ES-I3 (cell line): ENCODE measurements around the gene SAPCD2.
A peak's percentile ranks its signal among the peaks of the same experiment; 100 is the strongest.

Source experiments
- H3K36me3 ChIP-seq: 2 replicates; pipeline ENCODE4 v1.6.1; 2013; ENCODE audit warnings: mild to moderate bottlenecking, low read length, control low read depth, moderate library complexity; ENCODE audit not compliant: insufficient read depth
- H3K4me1 ChIP-seq: 2 replicates; pipeline ENCODE4 v1.6.1; 2013; ENCODE audit warnings: mild to moderate bottlenecking, control low read depth, low read length; ENCODE audit not compliant: insufficient read depth
- H3K9ac ChIP-seq: 2 replicates; pipeline ENCODE4 v1.6.1; 2013; ENCODE audit warnings: low read depth, mild to moderate bottlenecking, low read length, moderate library complexity
- H3K9me3 ChIP-seq: 2 replicates; pipeline ENCODE4 v1.6.1; 2013; ENCODE audit warnings: mild to moderate bottlenecking, low read length, moderate library complexity; ENCODE audit not compliant: control insufficient read depth, insufficient read depth

The SAPCD2 gene

DNA sequence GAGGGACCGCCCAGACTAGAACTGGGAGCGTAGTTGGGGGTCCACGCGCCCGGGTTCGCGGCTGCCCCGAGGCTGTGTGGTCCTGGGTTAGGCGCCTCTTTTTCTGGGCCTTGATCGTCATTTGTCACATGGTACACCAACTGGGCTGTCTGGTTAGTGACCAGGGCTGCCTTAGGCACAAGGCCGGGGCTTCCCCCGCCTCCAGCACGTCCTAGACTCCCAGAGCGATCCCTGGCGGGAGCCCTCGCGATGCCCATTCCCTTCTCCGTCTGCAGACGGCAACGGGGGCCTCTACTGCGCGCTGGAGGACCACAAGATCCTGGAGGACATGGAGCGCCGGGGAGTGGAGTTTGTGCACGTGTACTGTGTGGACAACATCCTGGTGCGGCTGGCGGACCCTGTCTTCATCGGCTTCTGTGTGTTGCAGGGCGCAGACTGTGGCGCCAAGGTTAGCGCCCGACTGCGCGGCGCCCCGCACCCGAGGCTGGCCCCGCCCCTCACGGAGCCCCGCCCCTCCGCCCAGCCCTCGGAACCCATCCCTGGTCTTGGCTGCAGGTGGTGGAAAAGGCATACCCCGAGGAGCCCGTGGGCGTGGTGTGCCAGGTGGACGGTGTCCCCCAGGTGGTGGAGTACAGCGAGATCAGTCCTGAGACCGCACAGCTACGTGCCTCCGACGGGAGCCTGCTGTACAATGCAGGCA is 8.5 kb upstream of the SAPCD2 start:
- Histone ChIP-seq H3K4me1 (peaks cover 17% of the 10 kb centered on the region), H3K9ac (peak overlapping the region; percentile 64; the same call in 1 of the 2 replicates), H3K36me3 (no peaks in the 10 kb centered on the region; the same call in 1 of the 2 replicates), H3K9me3 (no peaks in the 10 kb centered on the region)

DNA sequence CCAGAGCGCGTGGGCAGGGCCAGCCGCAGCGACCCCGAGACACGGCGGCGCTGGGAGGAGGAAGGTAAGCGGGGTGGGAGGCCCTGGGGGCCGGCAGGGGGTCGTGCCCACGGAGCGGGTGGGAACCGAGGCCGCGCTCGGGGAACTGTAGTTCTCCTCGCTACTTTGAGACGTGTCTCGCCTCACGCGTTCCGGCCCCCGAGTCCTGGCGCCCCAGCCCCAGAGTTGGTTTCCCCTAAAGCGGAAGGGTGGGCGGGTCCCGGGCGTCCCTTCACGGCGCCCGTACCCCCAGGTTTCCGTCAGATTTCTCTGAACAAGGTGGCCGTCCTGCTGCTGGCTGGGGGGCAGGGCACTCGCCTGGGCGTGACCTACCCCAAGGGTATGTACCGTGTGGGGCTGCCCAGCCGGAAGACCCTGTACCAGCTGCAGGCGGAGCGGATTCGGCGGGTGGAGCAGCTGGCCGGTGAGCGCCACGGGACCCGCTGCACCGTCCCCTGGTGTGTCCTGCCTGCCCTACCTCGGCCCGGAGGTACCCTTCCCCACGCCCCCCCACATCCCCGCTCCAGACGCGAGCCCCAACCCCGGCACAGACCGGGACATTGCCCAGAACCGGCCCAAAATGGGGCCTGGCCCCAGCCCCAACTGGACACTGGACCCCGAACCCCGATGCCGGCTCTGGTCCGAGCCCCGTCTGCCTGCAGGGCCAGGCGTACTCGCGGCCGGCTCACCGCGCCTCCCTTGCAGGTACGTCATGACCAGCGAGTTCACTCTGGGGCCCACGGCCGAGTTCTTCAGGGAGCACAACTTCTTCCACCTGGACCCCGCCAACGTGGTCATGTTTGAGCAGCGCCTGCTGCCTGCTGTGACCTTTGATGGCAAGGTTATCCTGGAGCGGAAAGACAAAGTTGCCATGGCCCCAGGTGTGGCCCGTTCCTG is 7.7 kb upstream of the SAPCD2 start:
- Histone ChIP-seq H3K9me3 (no peaks in the 10 kb centered on the region), H3K9ac (peak overlapping the region; percentile 64; the same call in 1 of the 2 replicates), H3K36me3 (no peaks in the 10 kb centered on the region; the same call in 1 of the 2 replicates), H3K4me1 (peaks cover 14% of the 10 kb centered on the region)

DNA sequence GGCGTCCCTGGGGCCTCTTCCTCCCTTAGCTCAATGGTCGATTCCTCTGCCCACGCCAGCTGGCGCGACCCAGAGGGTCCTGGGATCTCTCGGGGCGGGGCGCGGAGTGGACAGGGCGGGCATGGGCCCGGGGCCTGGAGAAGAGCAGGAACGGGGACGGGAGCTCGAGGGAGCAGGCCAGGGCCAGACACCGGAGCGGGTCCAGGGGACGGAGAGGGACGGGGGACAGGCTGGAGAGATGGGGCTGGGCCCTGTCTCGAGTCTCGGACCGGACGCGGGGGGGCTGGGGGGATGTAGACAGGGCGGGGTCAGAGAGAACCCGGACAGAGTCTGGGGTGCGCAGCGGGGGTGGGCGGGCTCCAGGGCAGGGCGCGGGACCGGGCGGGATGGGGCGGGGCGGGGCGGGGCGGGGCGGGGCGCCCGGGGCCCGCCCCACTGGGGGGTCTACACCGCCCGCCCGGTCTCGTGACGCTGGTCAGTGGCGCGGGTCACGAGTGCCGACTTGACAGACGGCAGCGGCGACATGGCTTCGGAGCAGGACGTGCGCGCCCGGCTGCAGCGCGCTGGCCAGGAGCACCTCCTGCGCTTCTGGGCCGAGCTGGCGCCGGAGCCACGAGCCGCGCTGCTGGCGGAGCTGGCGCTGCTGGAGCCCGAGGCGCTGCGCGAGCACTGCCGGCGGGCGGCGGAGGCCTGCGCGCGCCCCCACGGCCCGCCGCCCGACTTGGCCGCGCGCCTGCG is 6.8 kb upstream of the SAPCD2 start, which contains the start of gene UAP1L1:
Gene UAP1L1, plus strand, starts transcription at position 508 of the 738 bp plus-strand sequence. Its CDS starts 16 bp downstream, at position 524.
- Histone ChIP-seq H3K9me3 (no peaks in the 10 kb centered on the region), H3K4me1 (peaks cover 12% of the 10 kb centered on the region), H3K36me3 (no peaks in the 10 kb centered on the region; the same call in 1 of the 2 replicates), H3K9ac (peak within 1 kb of the TSS; percentile 77)

DNA sequence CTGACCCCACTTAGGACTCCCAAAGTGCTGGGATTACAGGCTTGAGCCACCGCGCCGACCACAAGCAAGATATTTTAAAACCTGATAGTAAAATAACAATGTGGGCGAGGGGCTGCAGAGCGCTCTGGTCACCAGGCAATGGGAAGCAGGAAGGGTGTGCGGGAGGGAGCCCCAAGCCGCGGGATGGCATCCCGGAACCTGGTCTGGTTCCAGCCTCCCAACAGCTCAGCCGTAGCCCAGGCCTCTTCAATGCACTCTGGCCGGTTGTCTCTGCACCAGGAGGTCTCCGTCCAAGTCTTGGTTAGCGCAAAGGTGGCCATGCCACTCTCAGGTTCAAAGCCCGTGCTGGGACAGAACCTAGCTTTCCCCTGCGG is 6.3 kb upstream of the SAPCD2 start:
- no peaks in the 10 kb centered on the region; the same call in 1 of the 2 replicates for H3K36me3 ChIP-seq
- peaks cover 12% of the 10 kb centered on the region for H3K4me1 ChIP-seq
- H3K9ac ChIP-seq, result peak overlapping the region; percentile 77
- H3K9me3 ChIP-seq, result no peaks in the 10 kb centered on the region

DNA sequence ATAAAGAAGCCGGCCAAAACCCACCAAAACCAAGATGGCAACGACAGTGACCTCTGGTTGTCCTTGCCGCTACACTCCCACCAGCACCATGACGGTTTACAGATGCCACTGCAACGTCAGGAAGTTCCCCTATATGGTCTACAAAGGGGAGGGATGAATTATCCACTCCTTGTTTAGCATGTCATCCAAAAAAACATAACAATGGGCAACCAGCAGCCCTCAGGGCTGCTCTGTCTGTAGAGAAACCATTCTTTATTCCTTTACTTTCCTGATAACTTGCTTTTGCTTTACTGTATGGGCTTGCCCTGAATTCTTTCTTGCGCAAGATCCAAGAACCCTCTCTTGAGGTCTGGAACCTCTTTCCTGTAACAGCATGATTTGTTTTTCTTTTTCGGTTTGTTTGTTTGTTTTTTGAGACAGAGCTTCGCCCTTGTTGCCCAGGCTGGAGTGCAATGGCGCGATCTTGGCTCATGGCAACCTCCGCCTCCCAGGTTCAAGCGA is 5.0 kb upstream of the SAPCD2 start:
- no peaks in the 10 kb centered on the region for H3K36me3 ChIP-seq
- no peak overlapping the region for H3K9ac ChIP-seq
- H3K4me1 ChIP-seq, result peaks cover 12% of the 10 kb centered on the region
- H3K9me3 ChIP-seq, result no peaks in the 10 kb centered on the region

DNA sequence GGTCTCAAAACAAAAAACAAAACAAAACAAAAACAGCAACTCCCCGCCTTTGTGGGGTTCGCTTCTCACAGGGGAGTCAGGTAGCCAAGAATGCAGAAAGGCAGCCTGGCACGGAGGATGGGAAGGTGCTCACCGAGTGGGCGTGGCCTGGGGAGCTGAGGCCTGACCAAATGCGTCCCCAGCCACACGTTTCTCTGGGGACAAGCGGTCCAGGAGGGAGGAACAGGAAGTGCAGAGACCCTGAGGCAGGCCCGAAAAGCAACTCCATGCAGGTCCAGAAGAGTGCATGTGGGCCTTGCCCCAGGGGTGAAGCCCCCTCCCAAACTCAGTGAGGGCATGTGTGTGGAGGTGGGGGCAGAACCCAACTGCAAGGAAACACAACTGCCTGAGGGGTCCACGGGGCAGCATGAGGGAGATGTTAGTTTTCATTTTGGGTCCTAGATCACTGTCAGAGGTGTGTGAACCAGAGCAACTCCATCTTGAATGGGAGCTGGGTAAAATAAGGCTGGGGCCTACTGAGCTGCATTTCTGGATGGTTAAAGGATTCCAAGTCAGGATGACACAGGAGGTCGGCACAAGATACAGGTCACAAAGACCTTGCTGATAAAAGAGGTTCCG is 4.4 kb upstream of the SAPCD2 start:
- H3K4me1 ChIP-seq, result peaks cover 12% of the 10 kb centered on the region
- H3K9me3 ChIP-seq, result no peaks in the 10 kb centered on the region
- no peaks in the 10 kb centered on the region for H3K36me3 ChIP-seq
- no peak overlapping the region for H3K9ac ChIP-seq

DNA sequence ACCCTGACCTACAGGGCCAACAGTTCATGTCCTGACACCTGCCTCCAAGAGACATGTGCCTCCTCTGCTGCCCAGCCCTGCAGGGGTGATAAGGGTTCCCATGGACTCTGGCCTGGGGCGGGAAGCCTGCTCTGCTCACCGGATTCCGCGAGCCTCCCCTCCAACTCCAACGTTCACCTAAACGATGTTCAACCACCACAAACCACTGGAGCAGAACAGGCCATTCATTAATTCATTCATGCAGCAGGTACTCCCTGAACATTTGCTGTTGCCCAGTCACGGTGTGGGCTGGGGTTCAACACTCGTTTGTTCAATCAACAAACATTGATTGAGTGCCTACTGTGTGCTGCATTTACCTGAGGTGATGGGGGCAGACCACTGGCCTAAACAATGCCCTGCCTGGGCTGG is 3.6 kb upstream of the SAPCD2 start:
- no peaks in the 10 kb centered on the region for H3K9me3 ChIP-seq
- H3K9ac ChIP-seq, result no peak overlapping the region
- H3K4me1 ChIP-seq, result peaks cover 12% of the 10 kb centered on the region
- H3K36me3 ChIP-seq, result no peaks in the 10 kb centered on the region

DNA sequence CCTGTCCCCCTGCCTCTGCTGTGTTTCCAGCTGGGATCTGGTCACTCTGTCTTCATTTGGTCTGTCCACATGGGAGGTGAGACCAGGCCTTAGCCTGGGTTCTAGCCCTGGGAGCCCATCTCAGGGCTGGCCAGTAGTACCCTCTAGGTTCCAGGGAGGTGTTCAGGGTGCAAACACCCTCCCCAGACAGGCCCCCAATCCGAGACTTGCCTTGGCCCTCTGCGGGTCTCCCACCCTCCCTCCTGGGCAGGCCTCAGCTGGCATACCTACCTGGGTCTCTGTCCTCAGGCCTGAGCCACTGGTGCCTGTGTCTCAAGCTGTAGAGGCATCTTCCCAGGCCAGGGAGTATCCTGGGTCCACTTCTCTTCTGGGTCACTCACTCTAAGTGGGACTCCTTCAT is 925 bp upstream of the SAPCD2 start:
- H3K9me3 ChIP-seq, result no peaks in the 10 kb centered on the region
- H3K9ac ChIP-seq, result peak overlapping the region; percentile 76
- H3K36me3 ChIP-seq, result no peaks in the 10 kb centered on the region
- peaks cover 13% of the 10 kb centered on the region for H3K4me1 ChIP-seq

DNA sequence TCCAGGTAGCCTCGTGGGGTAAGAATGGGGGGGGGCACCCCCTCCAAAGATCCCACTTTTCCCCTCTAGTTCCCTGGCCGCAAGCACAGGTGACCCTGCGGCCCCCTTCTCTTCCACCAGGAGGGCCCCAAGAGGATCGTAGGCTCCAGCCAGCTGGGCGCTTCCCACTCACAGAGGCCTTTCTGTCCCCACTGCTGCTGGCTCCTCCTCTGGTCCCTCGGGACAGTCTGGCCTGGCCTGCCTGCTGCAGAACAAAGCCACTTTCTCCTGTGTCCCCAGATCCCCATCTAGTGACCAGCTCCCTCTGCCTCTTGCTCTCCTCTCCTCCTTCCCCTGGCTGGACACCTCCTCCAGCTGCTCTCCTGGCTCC is 534 bp upstream of the SAPCD2 start:
- Histone ChIP-seq H3K4me1 (peaks cover 13% of the 10 kb centered on the region), H3K9me3 (no peaks in the 10 kb centered on the region), H3K9ac (peak overlapping the region; percentile 76), H3K36me3 (no peaks in the 10 kb centered on the region)

DNA sequence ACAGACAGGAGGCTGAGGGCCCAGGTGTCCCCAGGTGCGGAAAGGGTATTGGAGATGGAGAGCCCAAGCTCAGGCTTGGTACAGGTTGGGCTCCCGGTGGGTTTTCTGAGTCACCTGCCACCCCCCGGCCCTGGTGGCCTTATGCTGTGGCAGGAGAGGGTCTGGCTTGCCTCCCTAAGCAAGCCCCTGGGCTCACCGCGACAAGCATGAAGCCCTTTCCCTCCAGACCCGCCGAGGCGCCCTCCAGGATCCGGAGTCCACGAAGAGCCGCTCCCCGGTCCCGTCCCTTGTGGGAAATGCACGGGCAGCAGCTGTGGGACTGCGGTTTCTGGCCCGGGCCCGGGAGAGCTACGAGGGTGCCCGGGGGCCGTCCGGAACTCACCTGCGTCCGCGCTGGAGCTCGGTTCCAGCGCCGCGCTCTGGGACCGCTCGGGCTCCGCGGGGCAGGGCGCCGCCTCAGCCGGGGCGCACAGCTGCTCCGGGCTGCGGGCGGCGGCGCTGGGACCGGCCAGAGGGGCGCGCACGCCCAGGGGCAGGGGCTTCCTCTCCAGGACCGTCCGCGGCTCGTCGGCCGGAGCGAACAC is 757 bp downstream of the SAPCD2 start:
- Histone ChIP-seq H3K9ac (peak overlapping the region; percentile 76), H3K36me3 (no peaks in the 10 kb centered on the region), H3K4me1 (peaks cover 5% of the 10 kb centered on the region; the same call in 1 of the 2 replicates), H3K9me3 (no peaks in the 10 kb centered on the region)

DNA sequence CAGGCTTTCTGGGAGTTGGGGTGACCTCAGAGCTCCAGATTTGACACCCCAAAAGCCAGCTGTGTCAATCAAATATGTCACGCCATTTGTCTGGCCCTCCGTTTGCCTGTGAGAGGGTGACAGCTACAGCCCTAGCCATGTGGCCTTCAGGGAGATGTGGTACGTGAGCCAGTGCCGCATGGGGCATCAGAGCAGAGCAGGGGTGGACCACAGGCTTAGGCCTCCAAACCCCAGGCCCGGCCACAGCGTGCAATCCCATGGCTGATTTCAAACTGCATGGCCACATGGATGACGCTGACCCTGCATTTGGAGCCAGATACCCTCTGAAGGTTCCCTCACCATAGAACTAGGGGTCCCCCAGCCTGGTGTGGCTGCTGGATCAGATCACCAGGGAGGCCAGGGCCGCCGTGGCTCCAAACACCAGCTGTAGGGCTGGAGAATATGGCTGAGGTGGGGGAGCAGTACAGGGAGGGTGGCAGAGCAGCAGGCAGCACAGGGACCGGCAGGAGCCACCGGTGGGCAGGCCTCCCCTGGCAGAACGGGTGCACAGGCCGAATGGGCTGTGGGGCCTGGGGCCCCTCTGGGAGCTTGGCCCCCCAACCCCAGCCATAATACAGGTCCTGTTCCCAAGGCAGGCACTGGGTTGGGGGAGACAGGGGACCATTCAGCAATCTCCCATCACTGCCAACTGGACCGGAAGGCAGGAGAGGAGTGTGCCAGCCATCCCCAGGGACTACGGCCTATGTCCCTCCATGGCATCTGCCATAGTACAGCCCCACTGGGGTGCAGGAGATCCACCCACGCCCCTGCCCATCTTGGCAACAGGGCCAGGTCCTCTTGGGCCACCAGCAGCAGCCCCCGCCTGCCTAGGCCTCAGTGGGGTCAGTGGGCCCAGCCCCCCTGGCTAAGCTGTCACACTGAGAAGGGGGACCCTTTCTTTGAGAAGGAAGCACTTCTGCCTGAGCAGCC is 1.5 kb downstream of the SAPCD2 start:
- H3K36me3 ChIP-seq, result no peaks in the 10 kb centered on the region
- H3K9ac ChIP-seq, result peak overlapping the region; percentile 76; the same call in 1 of the 2 replicates
- H3K9me3 ChIP-seq, result no peaks in the 10 kb centered on the region
- peaks cover 4% of the 10 kb centered on the region; the same call in 1 of the 2 replicates for H3K4me1 ChIP-seq

DNA sequence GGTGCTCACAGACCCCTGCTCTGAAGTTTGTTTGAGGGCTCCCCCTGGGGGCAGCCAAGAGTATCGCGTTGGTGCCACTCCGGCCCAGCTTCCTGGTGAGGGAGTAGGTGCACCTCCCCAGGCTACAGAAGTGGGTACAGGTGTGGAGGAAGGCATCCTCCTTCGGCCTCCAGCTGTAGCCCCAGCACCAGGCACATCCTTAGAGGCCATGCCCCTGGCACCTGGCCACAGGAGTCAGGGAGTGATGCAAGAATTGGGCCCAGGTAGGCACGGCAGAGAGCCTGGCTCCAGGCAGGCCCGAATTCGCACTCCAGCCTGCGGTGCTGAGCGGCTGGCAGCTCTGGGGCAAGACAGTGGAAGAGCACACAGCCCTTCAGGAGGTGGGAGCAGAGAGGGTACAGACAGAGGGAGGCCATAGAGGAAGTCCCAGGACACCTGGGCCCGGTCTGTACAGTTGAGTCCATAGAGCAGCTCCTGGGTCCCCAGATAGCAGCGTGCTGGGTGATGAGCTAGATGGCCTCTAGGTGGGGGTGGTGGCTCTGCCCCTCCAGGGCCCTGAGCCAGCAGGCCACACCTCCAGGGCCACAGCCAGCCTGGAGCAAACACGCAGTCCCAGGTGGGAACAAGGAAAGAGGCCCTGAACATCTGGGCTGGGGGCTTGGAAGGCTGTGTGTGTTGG is 2.4 kb downstream of the SAPCD2 start:
- Histone ChIP-seq H3K4me1 (peaks cover 4% of the 10 kb centered on the region; the same call in 1 of the 2 replicates), H3K9ac (no peak overlapping the region), H3K9me3 (no peaks in the 10 kb centered on the region), H3K36me3 (no peaks in the 10 kb centered on the region)
